ENCODE measurements around the gene ACOX1.

GRCh38 chr17:75942473-75942872 lies 36.5 kb downstream of the ACOX1 start:
- no peak for TF ChIP-seq GATA2 (IDR thresholded peaks at IDR 0.05; ENCODE audit: low read depth, low read length)
- TF ChIP-seq GATA3 (IDR thresholded peaks at IDR 0.05; ENCODE audit: low read depth, low read length) = no peak
